Neural cell (in vitro differentiated cells): ENCODE results near the gene SLC6A6.

Source experiments
- EP300 ChIP-seq: fragments of 450-650 bp; conservative IDR thresholded peaks from 2 replicates; pipeline ENCODE4 v1.6.1; 2014; ENCODE audit warnings: antibody characterized with exemption, mild to moderate bottlenecking, moderate library complexity; ENCODE audit not compliant: poor library complexity, severe bottlenecking
- EZH2 ChIP-seq: fragments of 200-600, 300-800 bp; shearing (Covaris generic), sonication (generic); IDR thresholded peaks from 2 replicates; pipeline ENCODE4 v1.6.1; 2014; ENCODE audit warnings: antibody characterized with exemption, low read length, borderline replicate concordance, mild to moderate bottlenecking; ENCODE audit not compliant: insufficient read depth, poor library complexity, severe bottlenecking
- RAD21 ChIP-seq: fragments of 450-650 bp; conservative IDR thresholded peaks from 2 replicates; pipeline ENCODE4 v1.6.1; 2014; ENCODE audit warnings: antibody characterized with exemption, mild to moderate bottlenecking, moderate library complexity
- SMC3 ChIP-seq: fragments of 450-650 bp; conservative IDR thresholded peaks from 2 replicates; pipeline ENCODE4 v1.6.1; 2014; ENCODE audit warnings: antibody characterized with exemption, mild to moderate bottlenecking, moderate library complexity; ENCODE audit not compliant: poor library complexity
- TAF1 ChIP-seq: IDR thresholded peaks from 2 replicates; pipeline ENCODE4 v1.6.1; 2012; ENCODE audit warnings: low read depth
- TF ChIP-seq, protein P1 (sequence below): fragments of 450-650 bp; IDR thresholded peaks from 2 replicates; pipeline ENCODE4 v1.5.1; 2014; ENCODE audit warnings: antibody characterized with exemption, mild to moderate bottlenecking, moderate library complexity; ENCODE audit not compliant: poor library complexity, severe bottlenecking
- TF ChIP-seq, protein P2 (sequence below): IDR thresholded peaks from 2 replicates; pipeline ENCODE4 v1.6.1; 2012; ENCODE audit warnings: borderline replicate concordance

DNA sequence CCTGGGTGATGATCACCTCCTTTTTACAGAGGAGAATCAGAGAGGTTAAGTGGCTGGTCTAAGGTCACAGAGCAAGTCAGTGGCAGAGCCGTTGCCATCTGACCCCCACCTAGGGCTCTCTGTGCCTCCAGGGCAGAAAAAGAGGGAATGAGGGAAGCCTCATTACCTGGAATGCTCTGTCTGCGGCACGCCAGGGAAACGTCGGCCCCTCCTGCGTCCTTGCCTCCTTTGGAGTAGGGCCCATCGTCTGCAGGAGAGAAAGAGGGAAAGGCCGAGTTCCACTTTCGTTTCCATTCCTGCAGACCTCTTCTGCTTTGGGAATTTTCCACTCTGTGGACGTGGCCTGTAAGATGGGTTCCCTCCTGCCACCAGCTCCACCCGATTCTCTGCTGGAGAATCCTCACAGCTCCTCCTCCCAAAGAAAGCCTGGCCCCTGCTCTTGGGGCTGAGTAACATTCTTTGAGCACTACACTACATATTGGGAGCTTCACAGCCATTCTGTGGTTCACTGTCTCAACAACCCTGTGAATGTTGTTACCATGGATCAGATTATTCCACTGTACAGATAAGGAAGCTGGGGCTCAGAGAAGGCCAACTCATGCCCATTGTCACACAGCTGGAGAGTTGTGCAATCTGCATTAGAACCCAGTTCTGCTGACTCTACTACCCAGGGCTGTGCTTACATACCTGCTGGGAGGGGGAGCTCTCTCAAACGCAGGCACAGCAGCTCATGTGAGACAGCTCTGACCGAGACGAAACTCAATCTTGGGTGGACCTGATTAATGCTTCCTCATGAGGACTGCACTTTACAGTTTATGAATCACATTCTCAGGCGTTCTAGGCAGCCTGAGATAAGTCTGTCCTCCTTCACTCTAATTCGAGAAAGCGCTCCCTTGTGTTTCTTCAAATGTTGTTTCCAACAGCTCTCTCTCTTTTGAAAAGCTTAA is 123.6 kb downstream of the SLC6A6 start:
- TF ChIP-seq EP300 = no peak
- TF ChIP-seq, protein P1, sequence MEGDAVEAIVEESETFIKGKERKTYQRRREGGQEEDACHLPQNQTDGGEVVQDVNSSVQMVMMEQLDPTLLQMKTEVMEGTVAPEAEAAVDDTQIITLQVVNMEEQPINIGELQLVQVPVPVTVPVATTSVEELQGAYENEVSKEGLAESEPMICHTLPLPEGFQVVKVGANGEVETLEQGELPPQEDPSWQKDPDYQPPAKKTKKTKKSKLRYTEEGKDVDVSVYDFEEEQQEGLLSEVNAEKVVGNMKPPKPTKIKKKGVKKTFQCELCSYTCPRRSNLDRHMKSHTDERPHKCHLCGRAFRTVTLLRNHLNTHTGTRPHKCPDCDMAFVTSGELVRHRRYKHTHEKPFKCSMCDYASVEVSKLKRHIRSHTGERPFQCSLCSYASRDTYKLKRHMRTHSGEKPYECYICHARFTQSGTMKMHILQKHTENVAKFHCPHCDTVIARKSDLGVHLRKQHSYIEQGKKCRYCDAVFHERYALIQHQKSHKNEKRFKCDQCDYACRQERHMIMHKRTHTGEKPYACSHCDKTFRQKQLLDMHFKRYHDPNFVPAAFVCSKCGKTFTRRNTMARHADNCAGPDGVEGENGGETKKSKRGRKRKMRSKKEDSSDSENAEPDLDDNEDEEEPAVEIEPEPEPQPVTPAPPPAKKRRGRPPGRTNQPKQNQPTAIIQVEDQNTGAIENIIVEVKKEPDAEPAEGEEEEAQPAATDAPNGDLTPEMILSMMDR = no peak
- TF ChIP-seq, protein P2, sequence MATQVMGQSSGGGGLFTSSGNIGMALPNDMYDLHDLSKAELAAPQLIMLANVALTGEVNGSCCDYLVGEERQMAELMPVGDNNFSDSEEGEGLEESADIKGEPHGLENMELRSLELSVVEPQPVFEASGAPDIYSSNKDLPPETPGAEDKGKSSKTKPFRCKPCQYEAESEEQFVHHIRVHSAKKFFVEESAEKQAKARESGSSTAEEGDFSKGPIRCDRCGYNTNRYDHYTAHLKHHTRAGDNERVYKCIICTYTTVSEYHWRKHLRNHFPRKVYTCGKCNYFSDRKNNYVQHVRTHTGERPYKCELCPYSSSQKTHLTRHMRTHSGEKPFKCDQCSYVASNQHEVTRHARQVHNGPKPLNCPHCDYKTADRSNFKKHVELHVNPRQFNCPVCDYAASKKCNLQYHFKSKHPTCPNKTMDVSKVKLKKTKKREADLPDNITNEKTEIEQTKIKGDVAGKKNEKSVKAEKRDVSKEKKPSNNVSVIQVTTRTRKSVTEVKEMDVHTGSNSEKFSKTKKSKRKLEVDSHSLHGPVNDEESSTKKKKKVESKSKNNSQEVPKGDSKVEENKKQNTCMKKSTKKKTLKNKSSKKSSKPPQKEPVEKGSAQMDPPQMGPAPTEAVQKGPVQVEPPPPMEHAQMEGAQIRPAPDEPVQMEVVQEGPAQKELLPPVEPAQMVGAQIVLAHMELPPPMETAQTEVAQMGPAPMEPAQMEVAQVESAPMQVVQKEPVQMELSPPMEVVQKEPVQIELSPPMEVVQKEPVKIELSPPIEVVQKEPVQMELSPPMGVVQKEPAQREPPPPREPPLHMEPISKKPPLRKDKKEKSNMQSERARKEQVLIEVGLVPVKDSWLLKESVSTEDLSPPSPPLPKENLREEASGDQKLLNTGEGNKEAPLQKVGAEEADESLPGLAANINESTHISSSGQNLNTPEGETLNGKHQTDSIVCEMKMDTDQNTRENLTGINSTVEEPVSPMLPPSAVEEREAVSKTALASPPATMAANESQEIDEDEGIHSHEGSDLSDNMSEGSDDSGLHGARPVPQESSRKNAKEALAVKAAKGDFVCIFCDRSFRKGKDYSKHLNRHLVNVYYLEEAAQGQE = no peak
- no peak for TF ChIP-seq EZH2
- no peak for TF ChIP-seq SMC3
- no peak for TF ChIP-seq RAD21
- no peak for TF ChIP-seq TAF1
